Muscle layer of duodenum (tissue), 2 donors: ENCODE results near the gene NPHP1.
"Not testable (repeated sequence)": the region's sequence is repeated elsewhere in the genome, so short reads cannot be mapped to it uniquely, and the experiment has no call there.

ENCODE experiments used
- H3K27ac ChIP-seq: one replicate; pipeline ENCODE4 v1.7.0; 2013; ENCODE audit warnings: mild to moderate bottlenecking, low read length
- H3K27me3 ChIP-seq: one replicate; pipeline ENCODE4 v1.7.0; 2013; ENCODE audit warnings: low read depth, mild to moderate bottlenecking, control low read depth, low read length
- H3K36me3 ChIP-seq, 2 donors: one replicate each; pipeline ENCODE4 v1.7.0; 2013; ENCODE audit warnings: low read length in 2 of 2, control low read depth in 1 of 2, mild to moderate bottlenecking in 1 of 2; ENCODE audit not compliant: insufficient read depth in 2 of 2, control insufficient read depth in 1 of 2
- H3K4me1 ChIP-seq, 2 donors: one replicate each; pipeline ENCODE4 v1.7.0; 2013; ENCODE audit warnings: low read length in 2 of 2, mild to moderate bottlenecking in 2 of 2, control low read depth in 1 of 2, moderate library complexity in 1 of 2; ENCODE audit not compliant: insufficient read depth in 2 of 2, control insufficient read depth in 1 of 2
- H3K4me3 ChIP-seq, 2 donors: one replicate each; pipeline ENCODE4 v1.7.0; 2013; ENCODE audit warnings: low read length in 2 of 2, low read depth in 1 of 2, mild to moderate bottlenecking in 1 of 2
- H3K9me3 ChIP-seq, 2 donors: one replicate each; pipeline ENCODE4 v1.7.0; 2013; ENCODE audit warnings: low read length in 2 of 2, control low read depth in 1 of 2, mild to moderate bottlenecking in 1 of 2; ENCODE audit not compliant: control insufficient read depth in 1 of 2
- donor health status: healthy.

NPHP1 gene

GRCh38 chr2:110182449-110182848, 22.4 kb downstream of the NPHP1 start:
- Histone ChIP-seq H3K9me3 (no peaks in the 10 kb centered on the region), H3K27me3 (no peaks in the 10 kb centered on the region), H3K27ac (no peak overlapping the region), H3K4me3 (no peak overlapping the region), H3K4me1 (no peaks in the 10 kb centered on the region), H3K36me3 (peaks cover 0 to 4% of the 10 kb centered on the region in 2 donors)

GRCh38 chr2:110180036-110180435, 24.8 kb downstream of the NPHP1 start:
- no peak overlapping the region for H3K4me3 ChIP-seq
- no peaks in the 10 kb centered on the region for H3K4me1 ChIP-seq
- H3K27me3 ChIP-seq, result no peaks in the 10 kb centered on the region
- H3K27ac ChIP-seq, result no peak overlapping the region
- no peaks in the 10 kb centered on the region for H3K9me3 ChIP-seq
- H3K36me3 ChIP-seq, result no peaks in the 10 kb centered on the region

- H3K4me3 ChIP-seq, result no peak overlapping the region
- no peaks in the 10 kb centered on the region for H3K9me3 ChIP-seq
- H3K4me1 ChIP-seq, result no peaks in the 10 kb centered on the region
- H3K27me3 ChIP-seq, result no peaks in the 10 kb centered on the region
- H3K36me3 ChIP-seq, result no peaks in the 10 kb centered on the region
- no peak overlapping the region for H3K27ac ChIP-seq
Observed at GRCh38 chr2:110173523-110173922, 31.3 kb downstream of the NPHP1 start.

- H3K4me1 ChIP-seq, result no peaks in the 10 kb centered on the region
- H3K27me3 ChIP-seq, result no peaks in the 10 kb centered on the region
- H3K4me3 ChIP-seq, result no peak overlapping the region
- H3K36me3 ChIP-seq, result no peaks in the 10 kb centered on the region
- H3K9me3 ChIP-seq, result no peaks in the 10 kb centered on the region
- no peak overlapping the region for H3K27ac ChIP-seq
Observed at GRCh38 chr2:110172506-110172905, 32.3 kb downstream of the NPHP1 start.

- no peak overlapping the region for H3K4me3 ChIP-seq
- no peaks in the 10 kb centered on the region for H3K36me3 ChIP-seq
- no peaks in the 10 kb centered on the region for H3K9me3 ChIP-seq
- no peak overlapping the region for H3K27ac ChIP-seq
- no peaks in the 10 kb centered on the region for H3K27me3 ChIP-seq
- H3K4me1 ChIP-seq, result no peaks in the 10 kb centered on the region
Observed at GRCh38 chr2:110170102-110170501, 34.7 kb downstream of the NPHP1 start.

GRCh38 chr2:110167326-110168000, 37.4 kb downstream of the NPHP1 start:
- H3K27ac ChIP-seq, result no peak overlapping the region
- no peaks in the 10 kb centered on the region for H3K27me3 ChIP-seq
- peaks cover 0 to 5% of the 10 kb centered on the region in 2 donors for H3K36me3 ChIP-seq
- no peaks in the 10 kb centered on the region for H3K9me3 ChIP-seq
- no peak overlapping the region for H3K4me3 ChIP-seq
- H3K4me1 ChIP-seq, result no peaks in the 10 kb centered on the region

GRCh38 chr2:110166266-110166665, 38.5 kb downstream of the NPHP1 start:
- no peak overlapping the region for H3K4me3 ChIP-seq
- no peaks in the 10 kb centered on the region for H3K4me1 ChIP-seq
- H3K36me3 ChIP-seq, result peaks cover 0 to 8% of the 10 kb centered on the region in 2 donors
- no peaks in the 10 kb centered on the region for H3K27me3 ChIP-seq
- H3K27ac ChIP-seq, result no peak overlapping the region
- H3K9me3 ChIP-seq, result no peaks in the 10 kb centered on the region

GRCh38 chr2:110157153-110157793, 47.5 kb downstream of the NPHP1 start:
- Histone ChIP-seq H3K27me3 (no peaks in the 10 kb centered on the region), H3K4me3 (no peak overlapping the region), H3K36me3 (peaks cover 0 to 5% of the 10 kb centered on the region in 2 donors), H3K9me3 (no peaks in the 10 kb centered on the region), H3K27ac (no peak overlapping the region), H3K4me1 (peaks cover 0 to 2% of the 10 kb centered on the region in 2 donors)

GRCh38 chr2:110154828-110155227, 50.0 kb downstream of the NPHP1 start:
- not testable (repeated sequence) for H3K27me3 ChIP-seq, H3K4me3 ChIP-seq, H3K36me3 ChIP-seq

GRCh38 chr2:110154188-110154587, 50.6 kb downstream of the NPHP1 start:
- not testable (repeated sequence) for H3K27ac ChIP-seq, H3K9me3 ChIP-seq, H3K4me1 ChIP-seq, H3K27me3 ChIP-seq, H3K36me3 ChIP-seq, H3K4me3 ChIP-seq

More at GRCh38 chr2:110154828-110155227, 50.0 kb downstream of the NPHP1 start:
- H3K27ac ChIP-seq, H3K9me3 ChIP-seq, H3K4me1 ChIP-seq: not testable (repeated sequence)

GRCh38 chr2:110153416-110153815, 51.4 kb downstream of the NPHP1 start:
- peaks cover 0 to 2% of the 10 kb centered on the region in 2 donors for H3K4me1 ChIP-seq
- no peaks in the 10 kb centered on the region for H3K9me3 ChIP-seq
- peaks cover 0 to 3% of the 10 kb centered on the region in 2 donors for H3K36me3 ChIP-seq
- no peak overlapping the region for H3K4me3 ChIP-seq
- H3K27ac ChIP-seq, result no peak overlapping the region
- no peaks in the 10 kb centered on the region for H3K27me3 ChIP-seq

- Histone ChIP-seq H3K27ac (no peak overlapping the region), H3K9me3 (no peaks in the 10 kb centered on the region)
Observed at GRCh38 chr2:110152943-110153342, 51.9 kb downstream of the NPHP1 start.

More at GRCh38 chr2:110152943-110153342, 51.9 kb downstream of the NPHP1 start:
- Histone ChIP-seq H3K36me3 (peaks cover 0 to 3% of the 10 kb centered on the region in 2 donors), H3K4me1 (peaks cover 0 to 2% of the 10 kb centered on the region in 2 donors), H3K4me3 (no peak overlapping the region), H3K27me3 (no peaks in the 10 kb centered on the region)
